MM.1S (cell line): ENCODE results near the gene SLC35F3.

Experiments
- DNase-seq: peaks from one replicate; pipeline ENCODE4 v3.0.0-alpha.2; 2015
- H2AFZ ChIP-seq: fragments of 300-600 bp; sonication (generic); 2 replicates; pipeline ENCODE4 v1.6.0; 2016; ENCODE audit warnings: antibody characterized with exemption, low read length
- H3F3A ChIP-seq: fragments of 300-600 bp; sonication (generic); 2 replicates; pipeline ENCODE4 v1.6.1; 2016; ENCODE audit warnings: mild to moderate bottlenecking, antibody characterized with exemption, low read length, moderate library complexity, mixed read lengths; ENCODE audit not compliant: insufficient read depth
- H3K27ac ChIP-seq: fragments of 300-600 bp; sonication (generic); 2 replicates; pipeline ENCODE4 v1.5.1; 2016; ENCODE audit warnings: mild to moderate bottlenecking, low read length
- H3K27me3 ChIP-seq: fragments of 300-600 bp; sonication (generic); replicated peaks from 2 replicates; pipeline ENCODE4 v1.6.0; 2016; ENCODE audit warnings: low read length; ENCODE audit not compliant: insufficient read depth
- H3K36me3 ChIP-seq: fragments of 300-600 bp; sonication (generic); replicated peaks from 2 replicates; pipeline ENCODE4 v1.6.1; 2016; ENCODE audit warnings: mild to moderate bottlenecking, low read length, mixed read lengths; ENCODE audit not compliant: insufficient read depth
- H3K4me1 ChIP-seq: fragments of 300-600 bp; sonication (generic); 2 replicates; pipeline ENCODE4 v1.6.1; 2016; ENCODE audit warnings: low read length, mixed read lengths
- H3K4me2 ChIP-seq: fragments of 300-600 bp; sonication (generic); 2 replicates; pipeline ENCODE4 v1.6.0; 2016; ENCODE audit warnings: low read depth, low read length
- H3K4me3 ChIP-seq: fragments of 300-600 bp; sonication (generic); 2 replicates; pipeline ENCODE4 v1.5.1; 2016; ENCODE audit warnings: low read length, mixed read lengths
- H3K79me2 ChIP-seq: fragments of 300-600 bp; sonication (generic); 2 replicates; pipeline ENCODE4 v1.6.1; 2016; ENCODE audit warnings: mixed run types, low read length, mixed read lengths
- H3K9ac ChIP-seq: fragments of 300-600 bp; sonication (generic); 2 replicates; pipeline ENCODE4 v1.6.1; 2016; ENCODE audit warnings: low read length, mixed read lengths
- H3K9me2 ChIP-seq: fragments of 300-600 bp; sonication (generic); replicated peaks from 2 replicates; pipeline ENCODE4 v1.6.1; 2016; ENCODE audit warnings: mild to moderate bottlenecking, low read length, mixed read lengths; ENCODE audit not compliant: insufficient read depth
- H3K9me3 ChIP-seq: fragments of 300-600 bp; sonication (generic); replicated peaks from 2 replicates; pipeline ENCODE4 v1.6.1; 2016; ENCODE audit warnings: mild to moderate bottlenecking, low read length, mixed read lengths; ENCODE audit not compliant: insufficient read depth
- H4K20me1 ChIP-seq: fragments of 300-600 bp; sonication (generic); 2 replicates; pipeline ENCODE4 v1.6.1; 2016; ENCODE audit warnings: mild to moderate bottlenecking, low read length, moderate library complexity, mixed read lengths; ENCODE audit not compliant: insufficient read depth
- EZH2 ChIP-seq: fragments of 300-600 bp; sonication (generic); optimal IDR thresholded peaks from 2 replicates; pipeline ENCODE3; 2017; ENCODE audit warnings: low read depth, mild to moderate bottlenecking, antibody characterized with exemption, low read length, mixed read lengths
- EZH2phosphoT487 ChIP-seq: fragments of 300-600 bp; sonication (generic); IDR thresholded peaks from 2 replicates; pipeline ENCODE4 v1.6.1; 2018; ENCODE audit warnings: antibody characterized with exemption, low read length
- TF ChIP-seq, protein P1 (sequence below): fragments of 300-600 bp; sonication (generic); IDR thresholded peaks from 2 replicates; pipeline ENCODE4 v1.5.1; 2016; ENCODE audit warnings: antibody characterized with exemption, low read length, mixed read lengths

The SLC35F3 gene

GRCh38 chr1:234154320-234155251 is 250.1 kb downstream of the SLC35F3 start:
- no peaks in the 10 kb centered on the region for H3K9me3 ChIP-seq
- no peaks in the 10 kb centered on the region for H3F3A ChIP-seq
- no peaks in the 10 kb centered on the region for H3K36me3 ChIP-seq
- DNase-seq, result peak; percentile 76
- no peak for TF ChIP-seq EZH2phosphoT487
- TF ChIP-seq, protein P1, sequence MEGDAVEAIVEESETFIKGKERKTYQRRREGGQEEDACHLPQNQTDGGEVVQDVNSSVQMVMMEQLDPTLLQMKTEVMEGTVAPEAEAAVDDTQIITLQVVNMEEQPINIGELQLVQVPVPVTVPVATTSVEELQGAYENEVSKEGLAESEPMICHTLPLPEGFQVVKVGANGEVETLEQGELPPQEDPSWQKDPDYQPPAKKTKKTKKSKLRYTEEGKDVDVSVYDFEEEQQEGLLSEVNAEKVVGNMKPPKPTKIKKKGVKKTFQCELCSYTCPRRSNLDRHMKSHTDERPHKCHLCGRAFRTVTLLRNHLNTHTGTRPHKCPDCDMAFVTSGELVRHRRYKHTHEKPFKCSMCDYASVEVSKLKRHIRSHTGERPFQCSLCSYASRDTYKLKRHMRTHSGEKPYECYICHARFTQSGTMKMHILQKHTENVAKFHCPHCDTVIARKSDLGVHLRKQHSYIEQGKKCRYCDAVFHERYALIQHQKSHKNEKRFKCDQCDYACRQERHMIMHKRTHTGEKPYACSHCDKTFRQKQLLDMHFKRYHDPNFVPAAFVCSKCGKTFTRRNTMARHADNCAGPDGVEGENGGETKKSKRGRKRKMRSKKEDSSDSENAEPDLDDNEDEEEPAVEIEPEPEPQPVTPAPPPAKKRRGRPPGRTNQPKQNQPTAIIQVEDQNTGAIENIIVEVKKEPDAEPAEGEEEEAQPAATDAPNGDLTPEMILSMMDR, result peak; percentile 92
- no peak overlapping the region for H3K9ac ChIP-seq
- H3K4me1 ChIP-seq, result no peaks in the 10 kb centered on the region
- no peaks in the 10 kb centered on the region for H3K27me3 ChIP-seq
- H3K27ac ChIP-seq, result no peak overlapping the region
- H3K4me3 ChIP-seq, result no peak overlapping the region
- no peak overlapping the region for H3K4me2 ChIP-seq
- no peaks in the 10 kb centered on the region for H4K20me1 ChIP-seq
- H3K79me2 ChIP-seq, result no peaks in the 10 kb centered on the region
- H3K9me2 ChIP-seq, result no peaks in the 10 kb centered on the region
- H2AFZ ChIP-seq, result no peak overlapping the region

DNA sequence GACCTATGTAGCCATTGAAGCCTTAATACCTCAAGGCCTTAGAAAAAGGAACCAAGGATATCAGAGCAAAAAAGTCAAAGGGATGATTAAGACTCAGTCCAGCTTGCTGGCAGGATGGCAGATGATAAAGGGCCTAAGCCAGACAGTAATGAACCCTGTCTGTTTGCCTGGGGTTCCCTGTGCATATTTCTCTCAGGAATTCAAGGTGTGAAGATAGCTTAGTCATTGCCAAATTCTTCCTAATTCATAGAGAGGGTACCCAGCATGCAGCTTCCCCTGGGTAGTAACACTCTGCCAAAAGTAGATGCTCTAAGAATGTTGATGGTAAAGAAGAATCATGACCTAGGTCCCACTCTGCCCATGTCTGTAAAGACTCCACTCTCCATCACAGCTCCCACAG is 258.2 kb downstream of the SLC35F3 start:
- no peaks in the 10 kb centered on the region for H3K27me3 ChIP-seq
- H3K9me2 ChIP-seq, result no peaks in the 10 kb centered on the region
- no peak overlapping the region for H3K4me3 ChIP-seq
- DNase-seq, result no peak
- H3K79me2 ChIP-seq, result no peaks in the 10 kb centered on the region
- H3K36me3 ChIP-seq, result no peaks in the 10 kb centered on the region
- H3K4me2 ChIP-seq, result no peak overlapping the region
- no peaks in the 10 kb centered on the region for H3F3A ChIP-seq
- H3K9me3 ChIP-seq, result no peaks in the 10 kb centered on the region
- H4K20me1 ChIP-seq, result no peaks in the 10 kb centered on the region
- no peak overlapping the region for H2AFZ ChIP-seq
- no peak overlapping the region for H3K27ac ChIP-seq
- TF ChIP-seq EZH2phosphoT487 (no peak), EZH2 (no peak)
- TF ChIP-seq, protein P1, result no peak
- H3K4me1 ChIP-seq, result no peaks in the 10 kb centered on the region
- no peak overlapping the region for H3K9ac ChIP-seq

GRCh38 chr1:234163267-234163919 is 258.9 kb downstream of the SLC35F3 start:
- no peak overlapping the region for H3K9ac ChIP-seq
- no peaks in the 10 kb centered on the region for H3K9me3 ChIP-seq
- H4K20me1 ChIP-seq, result no peaks in the 10 kb centered on the region
- H3K36me3 ChIP-seq, result no peaks in the 10 kb centered on the region
- H3F3A ChIP-seq, result no peaks in the 10 kb centered on the region
- no peak overlapping the region for H3K4me2 ChIP-seq
- TF ChIP-seq EZH2phosphoT487, result no peak
- no peak for TF ChIP-seq EZH2
- TF ChIP-seq, protein P1, result no peak
- no peak overlapping the region for H3K27ac ChIP-seq
- H3K4me1 ChIP-seq, result no peaks in the 10 kb centered on the region
- no peak overlapping the region for H2AFZ ChIP-seq
- DNase-seq, result no peak
- no peak overlapping the region for H3K4me3 ChIP-seq
- H3K79me2 ChIP-seq, result no peaks in the 10 kb centered on the region
- H3K9me2 ChIP-seq, result no peaks in the 10 kb centered on the region
- no peaks in the 10 kb centered on the region for H3K27me3 ChIP-seq
